GM12891 (cell line): ENCODE data around the gene GRB2.

Experiments
- POLR2A ChIP-seq: IDR thresholded peaks from 2 replicates; pipeline ENCODE4 v1.6.1; 2011; ENCODE audit warnings: low read depth, low read length, control low read depth
- POLR2AphosphoS5 ChIP-seq: IDR thresholded peaks from 2 replicates; pipeline ENCODE4 v1.6.1; 2011; ENCODE audit warnings: low read depth, low read length, control low read depth
- TAF1 ChIP-seq: IDR thresholded peaks from 2 replicates; pipeline ENCODE4 v1.6.1; 2011; ENCODE audit warnings: low read depth, low read length, control low read depth

DNA sequence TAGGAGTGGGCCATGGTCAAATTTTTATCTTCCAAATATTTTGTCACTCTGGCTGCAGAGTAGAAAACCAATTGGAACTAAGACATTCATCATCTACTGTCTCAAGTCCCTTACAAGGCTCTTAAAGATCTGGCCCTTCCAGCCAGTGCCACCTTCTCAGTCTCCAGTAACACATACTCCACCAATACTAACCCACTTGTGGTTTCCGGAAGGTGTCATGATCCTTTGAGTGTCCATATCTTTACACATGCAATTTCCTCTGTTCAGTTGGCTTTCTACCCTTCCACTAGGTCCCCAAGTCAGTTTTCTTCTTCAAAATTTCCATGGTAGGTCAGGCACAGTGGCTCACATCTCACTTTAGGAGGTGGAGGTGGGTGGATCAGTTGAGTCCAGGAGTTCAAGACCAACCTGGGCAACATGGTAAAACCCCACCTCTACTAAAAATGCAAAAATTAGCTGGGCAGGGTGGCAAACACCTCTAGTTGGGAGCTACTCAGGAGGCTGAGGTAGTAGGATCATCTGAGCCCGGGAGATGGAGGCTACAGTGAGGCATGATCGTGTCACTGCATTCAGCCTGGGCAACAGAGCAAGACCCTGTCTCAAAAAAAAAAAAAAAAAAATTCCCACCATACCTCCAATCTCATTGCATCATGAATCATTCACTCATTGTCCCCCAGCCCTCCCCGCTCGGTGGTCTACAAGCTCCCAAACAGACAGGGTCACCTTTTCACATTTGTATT lies 6.0 kb upstream of the GRB2 start:
- TF ChIP-seq TAF1 = no peak
- TF ChIP-seq POLR2AphosphoS5 = no peak
- no peak for TF ChIP-seq POLR2A
